Fibroblast of gingiva (primary cell): ENCODE data around the gene FAM170B.
A peak's percentile ranks its signal among the peaks of the same experiment; 100 is the strongest.

ENCODE experiments used
- DNase-seq: peaks from one replicate; pipeline ENCODE4 v3.0.0-alpha.2; 2011; ENCODE audit warnings: low read depth

FAM170B gene

DNA sequence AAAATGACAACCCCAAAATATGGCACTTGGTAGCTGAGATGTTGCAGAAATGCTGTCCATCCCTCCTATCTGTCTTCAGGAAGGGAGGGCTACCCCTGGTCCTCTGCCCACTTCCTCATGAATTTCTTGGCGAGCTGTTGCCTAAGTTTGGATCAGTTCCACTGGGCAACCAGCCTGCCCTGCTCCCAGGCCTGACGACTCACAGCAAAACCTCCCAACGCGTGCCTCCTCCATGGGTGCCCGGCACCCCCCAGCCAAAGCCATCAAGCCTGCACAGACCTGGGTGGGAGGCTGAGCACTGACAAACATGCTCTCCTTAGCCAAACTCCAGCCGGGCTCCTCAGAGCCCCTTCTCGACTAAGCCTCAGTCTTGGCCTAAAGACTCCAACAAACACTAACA is 27.4 kb downstream of the FAM170B start:
- DNase-seq = peak; percentile 42

DNA sequence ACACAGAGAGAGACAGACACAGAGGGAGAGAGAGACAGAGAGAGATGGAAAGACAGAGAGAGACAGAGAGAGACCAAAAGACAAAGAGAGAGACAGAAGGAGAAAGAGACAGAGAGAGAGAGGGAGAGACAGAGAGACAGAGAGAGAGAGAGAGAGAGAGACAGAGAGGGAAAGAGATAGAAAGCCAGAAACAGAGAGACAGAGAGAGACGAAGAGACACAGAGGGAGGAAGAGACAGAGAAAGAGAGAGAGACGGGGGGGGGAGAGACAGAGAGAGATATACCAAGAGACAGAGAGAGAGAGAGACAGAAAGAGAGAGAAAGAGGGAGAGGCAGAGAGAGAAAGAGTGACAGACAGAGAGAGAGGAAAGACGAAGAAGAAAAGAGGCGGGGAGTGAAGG is 28.7 kb downstream of the FAM170B start:
- DNase-seq = no peak

DNA sequence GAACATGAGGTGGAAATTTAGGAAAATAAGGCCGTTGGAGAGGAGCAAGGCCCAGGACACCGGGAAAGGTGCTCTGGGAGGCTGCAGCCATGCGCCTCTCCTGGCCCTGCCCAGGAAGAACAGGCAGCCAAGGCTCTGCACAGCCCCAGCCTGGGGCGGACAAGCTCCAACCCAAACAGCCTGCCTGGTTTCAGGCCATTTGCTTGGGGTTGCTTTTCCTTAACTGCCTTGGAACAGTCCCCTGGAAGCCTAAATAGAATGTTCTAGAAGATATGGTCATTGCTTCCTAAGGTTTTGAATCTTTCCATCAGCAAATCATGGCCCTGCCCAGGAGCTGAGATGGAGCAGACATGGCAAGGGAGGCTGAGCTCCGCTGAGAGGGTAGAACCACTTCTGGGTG is 29.5 kb downstream of the FAM170B start:
- DNase-seq = no peak

DNA sequence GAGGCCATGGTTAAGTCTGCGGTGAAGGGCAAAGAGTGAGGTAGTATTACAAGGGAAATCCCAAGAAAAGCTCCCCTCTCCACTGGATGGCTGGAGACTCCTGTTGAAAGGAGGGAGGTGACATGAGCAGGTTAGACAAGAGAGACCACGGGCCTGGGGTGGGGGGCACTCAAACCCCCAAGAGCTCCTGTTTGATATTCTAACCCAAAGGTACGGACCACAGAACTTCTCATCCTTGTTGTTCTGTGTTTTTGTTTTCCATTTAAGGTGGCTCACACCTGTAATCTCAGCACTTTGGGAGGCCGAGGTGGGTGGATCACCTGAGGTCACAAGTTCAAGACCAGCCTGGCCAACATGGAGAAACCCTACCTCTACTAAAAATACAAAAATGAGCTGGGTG is 30.1 kb downstream of the FAM170B start:
- DNase-seq = no peak

DNA sequence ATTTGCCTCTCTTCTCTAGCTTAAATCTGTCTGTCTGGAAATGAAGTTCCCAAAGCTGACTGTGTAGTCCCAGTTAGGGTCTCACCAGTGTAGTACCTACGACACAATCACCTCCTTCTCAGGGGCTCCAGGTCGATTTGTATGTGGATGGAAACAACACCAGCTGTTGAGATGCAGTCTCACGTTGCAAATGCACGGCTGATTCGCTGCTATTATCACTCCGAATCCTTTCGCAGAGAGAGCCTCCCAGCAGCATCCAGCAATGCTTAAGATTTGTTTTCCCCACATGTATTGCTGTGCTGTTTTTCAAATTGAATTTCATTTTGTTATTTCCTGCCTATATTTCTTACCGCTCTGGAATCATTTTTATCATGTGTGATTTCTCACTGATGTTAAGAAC is 34.8 kb downstream of the FAM170B start:
- DNase-seq = no peak

DNA sequence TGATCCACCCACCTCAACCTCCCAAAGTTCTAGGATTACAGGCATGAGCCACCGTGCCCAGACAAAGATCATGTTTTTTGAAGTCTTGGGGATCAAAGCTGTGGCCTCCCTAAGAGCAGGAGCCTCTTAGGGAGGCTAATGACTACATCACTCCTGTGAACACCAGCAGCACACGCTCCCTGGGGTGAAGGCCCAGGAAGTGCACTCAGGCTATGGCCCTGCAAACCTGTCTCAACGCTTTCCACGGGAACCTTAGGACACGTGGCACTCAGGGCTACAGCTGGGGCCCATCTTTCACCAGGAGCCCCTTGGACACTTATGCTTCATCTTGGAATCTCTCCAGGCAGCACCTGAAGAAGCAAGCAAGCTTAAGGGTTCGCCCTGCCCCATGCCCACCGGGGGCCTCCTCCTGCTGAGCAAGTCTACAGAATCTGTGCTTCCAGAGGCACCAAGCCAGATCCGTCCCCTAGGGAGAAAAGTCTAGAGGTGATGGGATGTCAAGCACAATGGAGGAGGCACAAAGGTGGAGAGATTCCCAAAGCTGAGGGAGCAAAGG is 36.9 kb downstream of the FAM170B start:
- no peak for DNase-seq

DNA sequence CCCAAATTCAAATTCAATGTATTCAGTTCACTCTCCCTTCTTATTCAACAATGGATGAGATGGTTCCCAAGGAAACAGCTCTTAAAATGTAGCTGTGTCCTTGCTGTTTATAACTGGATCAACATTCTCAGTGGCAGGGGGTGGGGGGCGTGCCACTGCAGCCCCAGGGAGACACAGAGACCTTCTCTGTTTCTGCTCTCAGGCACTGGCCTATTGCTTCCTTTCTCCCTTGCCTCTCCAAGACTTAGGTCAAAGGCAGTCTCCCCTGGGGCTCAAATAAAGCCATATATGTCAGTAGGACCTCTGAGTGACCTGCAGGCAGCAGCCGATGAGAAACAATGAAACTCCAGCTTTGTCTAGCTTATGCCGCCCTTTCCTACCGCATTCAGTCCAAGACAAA is 39.2 kb downstream of the FAM170B start:
- DNase-seq = no peak

DNA sequence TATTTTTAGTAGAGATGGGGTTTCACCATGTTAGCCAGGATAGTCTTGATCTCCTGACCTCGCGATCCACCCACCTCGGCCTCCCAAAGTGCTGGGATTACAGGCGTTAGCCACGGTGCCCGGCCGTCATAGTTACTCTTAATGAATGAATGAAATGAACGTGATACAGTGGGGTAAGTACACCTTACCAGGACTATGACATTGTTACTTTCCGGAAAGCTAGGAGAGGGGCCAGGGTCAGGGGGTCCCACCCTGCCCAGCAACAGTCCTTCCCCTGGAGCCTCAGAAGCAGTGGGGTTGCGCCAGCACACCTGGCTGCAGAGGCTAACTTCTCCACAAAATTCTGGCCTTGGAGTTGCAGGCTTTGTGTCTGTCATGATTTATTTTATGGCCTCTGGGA is 39.9 kb downstream of the FAM170B start:
- no peak for DNase-seq

DNA sequence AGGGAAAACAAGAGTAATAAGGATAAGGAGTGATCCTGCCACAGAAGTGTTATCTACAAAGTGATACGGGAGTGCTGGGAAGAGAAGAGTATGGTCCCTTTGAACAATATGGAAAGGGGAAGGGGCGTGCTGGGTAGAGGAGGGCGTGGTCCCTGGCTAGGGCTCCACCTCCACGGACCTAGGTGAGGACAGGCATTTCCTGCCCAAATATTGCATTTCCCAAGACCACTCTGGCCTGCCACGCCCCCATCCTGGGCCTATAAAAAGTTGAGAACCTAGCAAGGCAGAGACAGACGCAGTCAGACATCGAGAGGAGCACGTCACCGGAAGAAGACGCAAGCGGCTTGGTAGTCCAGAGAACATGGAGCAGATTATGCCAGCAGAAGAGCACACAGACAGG is 41.3 kb downstream of the FAM170B start:
- no peak for DNase-seq

DNA sequence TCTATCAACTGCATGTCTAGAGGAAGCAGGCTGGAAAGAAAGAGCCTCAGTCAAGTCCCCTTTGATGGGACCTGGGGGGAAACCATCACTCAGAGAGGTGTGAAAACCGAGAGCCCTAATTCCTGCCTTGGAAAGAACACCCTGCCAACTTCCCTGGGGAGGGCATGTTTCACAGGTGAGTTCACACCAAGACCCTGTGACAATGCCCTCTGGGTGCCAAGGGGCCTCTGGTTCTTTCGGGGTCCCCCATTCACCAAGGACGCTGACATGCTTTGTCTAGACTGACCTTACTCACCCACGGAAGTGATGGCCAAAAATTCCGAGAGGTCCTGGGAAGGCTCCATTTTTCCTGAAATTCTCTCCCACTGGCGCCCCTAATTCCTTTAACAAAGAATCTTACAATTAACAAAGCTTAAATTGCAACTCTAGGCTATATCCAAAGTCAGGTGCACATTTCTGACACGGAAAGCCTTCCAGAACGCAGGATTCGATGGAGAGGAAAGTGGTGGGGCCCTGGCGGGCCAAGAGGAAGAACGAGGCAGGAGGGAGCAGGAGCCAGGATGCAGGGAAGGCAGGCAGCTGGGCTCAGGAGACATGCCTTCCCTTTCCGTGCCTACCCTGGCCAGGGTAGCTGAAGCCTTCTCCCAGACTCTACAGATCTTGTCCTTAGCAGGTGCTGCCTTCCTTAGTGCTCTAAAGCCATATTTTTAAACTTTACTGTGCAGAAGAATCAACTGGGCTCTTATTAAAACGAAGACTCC is 42.2 kb downstream of the FAM170B start:
- no peak for DNase-seq

DNA sequence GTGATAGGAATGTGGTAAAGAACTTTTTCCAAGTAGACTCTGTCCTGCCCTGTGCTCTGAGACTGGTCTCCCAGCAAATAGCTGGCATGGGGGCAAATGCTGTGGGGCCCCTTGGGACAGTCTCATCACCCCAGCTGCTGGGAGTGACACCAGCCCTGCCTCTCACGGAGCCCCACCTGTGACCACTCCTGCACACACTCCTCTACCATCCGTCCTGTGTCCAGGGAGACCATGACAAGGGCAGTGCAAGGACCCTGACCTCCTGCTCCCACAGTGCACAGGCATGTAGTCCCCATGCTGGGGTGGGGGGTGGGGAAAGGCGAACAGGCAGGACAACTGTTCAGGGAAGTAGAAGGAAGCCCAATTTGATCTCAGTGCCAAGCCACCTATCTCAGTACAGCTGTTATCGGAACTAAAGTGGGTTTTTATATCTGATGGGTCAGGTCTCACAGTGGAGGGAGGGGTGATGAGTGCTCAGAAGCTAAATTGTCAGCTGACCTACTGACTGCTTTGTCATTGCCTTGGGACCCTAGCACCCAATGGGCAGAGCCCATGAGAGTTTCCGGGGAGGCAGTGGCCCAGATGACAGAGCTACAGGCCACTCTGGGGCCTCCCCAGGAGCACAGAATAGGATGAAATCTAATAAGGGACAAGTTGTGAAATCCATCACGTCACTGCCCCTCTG is 43.0 kb downstream of the FAM170B start:
- no peak for DNase-seq

DNA sequence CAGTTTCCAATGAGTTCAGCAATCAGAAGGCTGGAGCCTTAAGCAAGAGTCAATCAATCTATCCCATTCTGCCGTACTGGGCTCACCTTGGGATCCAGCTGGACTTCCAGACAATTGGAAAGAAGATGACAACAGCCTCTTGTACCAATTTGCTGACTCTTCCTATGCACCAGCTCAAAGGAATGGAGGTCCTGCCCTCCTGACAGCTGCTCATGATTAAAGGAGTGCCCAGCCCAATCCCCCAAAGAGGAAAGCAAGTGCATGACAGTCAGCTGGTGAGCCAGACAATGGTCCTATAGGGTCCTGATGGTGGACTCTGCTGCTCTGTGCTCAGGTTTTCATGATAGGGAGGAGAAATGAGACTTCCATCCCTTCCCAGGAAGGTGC is 43.6 kb downstream of the FAM170B start:
- no peak for DNase-seq

DNA sequence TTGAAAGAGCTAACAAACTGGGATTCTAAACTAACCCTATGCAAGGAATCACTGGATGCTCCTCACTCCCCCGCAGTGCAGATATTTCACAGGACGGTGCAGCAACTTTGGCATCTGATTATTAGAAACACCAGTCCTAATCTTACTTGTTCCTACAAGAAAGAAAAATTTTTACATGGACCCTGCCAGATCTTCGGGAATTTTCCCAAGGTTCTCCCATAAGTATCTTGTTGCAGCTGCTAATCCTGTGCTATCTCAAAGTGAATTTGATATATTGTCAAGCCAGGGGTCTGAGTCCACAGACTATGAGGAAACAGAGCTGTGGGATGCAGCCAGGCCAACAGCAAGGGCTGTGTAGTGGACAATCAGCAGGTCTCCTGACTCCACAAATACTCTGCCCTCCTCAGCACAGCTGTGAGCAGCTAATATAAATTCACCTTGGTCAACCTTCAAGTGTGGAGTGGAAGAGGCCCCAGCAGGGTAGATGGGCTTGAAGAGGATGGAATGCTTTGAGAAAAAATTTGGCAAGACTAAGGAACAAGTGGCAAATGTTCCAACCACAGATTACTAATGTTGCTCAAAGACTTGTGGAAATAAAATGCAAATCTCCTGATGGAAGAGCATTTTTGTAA is 44.1 kb downstream of the FAM170B start:
- peak; percentile 7 for DNase-seq

DNA sequence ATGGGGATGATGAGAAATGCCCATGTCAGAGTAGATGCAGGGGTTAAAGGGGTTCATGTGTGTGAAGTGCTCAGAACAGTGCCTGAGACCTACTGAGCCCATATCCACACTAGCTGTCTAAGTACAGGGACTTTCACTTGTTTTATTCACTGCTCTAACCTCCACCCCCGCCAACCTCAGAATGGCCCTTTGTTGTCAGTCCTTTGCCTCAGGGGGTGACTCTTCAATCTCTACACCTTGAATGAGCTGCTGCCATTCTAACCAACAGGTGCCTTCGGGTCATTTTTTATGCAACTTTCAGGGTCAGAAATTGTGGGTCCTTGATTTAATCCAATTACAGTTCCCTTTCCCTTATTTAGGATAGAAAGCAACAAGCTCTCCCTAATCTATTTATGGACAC is 44.7 kb downstream of the FAM170B start:
- DNase-seq = no peak

DNA sequence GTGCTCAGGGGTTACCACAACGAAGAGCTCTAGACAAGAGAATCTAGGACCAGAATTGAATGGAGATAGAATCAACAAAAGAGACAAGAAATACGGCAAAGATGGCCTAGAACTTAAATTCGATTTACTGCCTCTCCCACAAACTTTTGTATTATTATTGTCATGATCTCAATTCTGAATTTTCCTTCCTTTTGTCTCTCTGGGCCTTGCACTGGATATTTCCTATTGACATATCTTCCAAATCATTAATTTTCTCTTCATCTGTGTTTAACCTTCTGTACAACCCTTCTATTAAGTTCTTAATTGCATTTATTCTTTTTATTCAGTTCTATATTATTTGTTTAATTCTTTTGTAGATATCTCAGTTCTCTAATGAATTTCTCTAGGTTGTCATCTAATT is 46.9 kb downstream of the FAM170B start:
- DNase-seq = no peak

DNA sequence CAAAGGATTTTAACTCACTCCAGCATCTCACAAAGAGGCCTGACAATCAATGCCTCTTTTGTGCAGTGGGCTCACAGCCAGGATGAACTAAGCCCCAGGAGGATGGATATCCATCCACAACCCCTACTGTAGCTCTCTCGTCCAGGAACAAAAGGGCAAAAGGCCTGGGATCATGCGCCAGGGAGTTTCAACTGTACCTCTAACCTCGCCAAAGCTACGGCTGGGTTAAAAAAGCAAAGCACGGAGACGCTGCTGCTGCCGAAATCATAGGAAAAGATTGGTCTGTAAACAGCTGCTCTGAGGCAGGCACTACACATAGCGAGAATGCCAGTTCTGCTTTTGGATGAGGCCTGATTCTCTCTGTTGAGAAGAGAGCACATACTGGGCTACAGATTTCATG is 50.6 kb downstream of the FAM170B start:
- no peak for DNase-seq

DNA sequence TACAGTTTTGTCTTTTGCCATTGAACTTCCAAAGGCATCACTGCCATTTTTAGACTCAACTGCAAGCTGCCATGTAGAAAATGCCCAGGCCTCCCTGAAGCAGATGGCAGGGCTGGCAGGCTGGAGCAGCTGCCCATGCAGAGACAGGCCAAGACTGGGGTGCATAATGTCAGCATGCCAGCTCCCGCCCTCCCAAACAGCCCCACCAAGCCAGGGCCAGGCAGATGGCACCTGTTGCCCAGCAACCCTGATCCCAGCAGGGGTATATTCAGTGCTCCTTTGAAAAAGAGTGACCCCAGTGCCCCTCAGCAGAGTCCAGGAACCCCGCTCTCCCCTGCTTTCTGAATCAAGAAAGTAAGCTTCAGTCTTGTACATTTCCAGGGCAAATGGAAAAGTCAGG is 51.1 kb downstream of the FAM170B start:
- DNase-seq = no peak

DNA sequence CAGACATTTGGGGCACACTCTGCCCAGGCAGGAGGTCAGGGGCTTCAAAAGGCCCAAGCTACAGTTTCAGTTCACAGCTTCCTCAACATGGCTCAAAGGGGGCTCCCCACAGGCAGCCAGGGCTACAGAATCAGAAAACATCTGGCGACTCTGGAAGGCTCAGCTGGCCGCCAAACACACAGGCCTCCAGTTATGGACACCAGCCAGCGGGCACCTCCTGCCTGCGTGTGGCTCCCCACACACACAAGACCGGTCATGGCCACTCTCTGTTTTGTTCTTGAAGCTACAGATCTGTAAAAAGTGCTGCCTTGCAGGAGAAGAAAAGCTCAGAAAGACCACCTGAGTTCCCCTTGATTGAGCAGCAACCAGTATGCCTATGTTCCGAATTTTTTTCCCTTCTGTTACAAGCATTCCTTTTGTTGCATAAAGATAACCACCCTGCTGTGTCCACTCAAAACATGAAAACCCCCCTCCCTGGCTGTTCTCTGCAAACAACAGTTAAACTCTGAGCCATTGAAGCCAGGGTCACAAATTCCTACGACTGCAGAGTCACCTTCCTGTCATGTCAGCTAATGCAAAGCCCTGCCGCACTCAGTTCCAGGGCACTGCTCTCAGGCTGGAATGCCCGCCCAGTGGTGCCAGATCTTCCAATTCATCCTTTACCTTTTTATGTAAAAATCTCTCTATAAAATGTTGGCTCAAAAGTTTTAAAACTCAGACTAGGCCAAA is 52.1 kb downstream of the FAM170B start:
- DNase-seq = peak; percentile 13
